Naive thymus-derived CD8-positive, alpha-beta T cell (primary cell): ENCODE data around the gene STX7. TPM values are rescaled to one million over a fixed set of nuclear protein-coding genes. Genes with fewer than 3 reads are reported as not detected.
A peak's percentile ranks its signal among the peaks of the same experiment; 100 is the strongest.
"Not testable (repeated sequence)": the region's sequence is repeated elsewhere in the genome, so short reads cannot be mapped to it uniquely, and the experiment has no call there.

Source experiments
- ATAC-seq, 2 donors: fragments of 150-1000 bp; cut with Tn5 transposase in 1 of 2; sonication (Bioruptor Pico), chemical (Tn5 transposase) in 1 of 2; 1 replicate in 1 of 2; 2 replicates in 1 of 2; pipeline ENCODE4 v1.10.0; 2021; ENCODE audit warnings: mild to moderate bottlenecking in 2 of 2, moderate library complexity in 2 of 2
- POLR2A ChIA-PET: fragments of 350-600 bp; sonication (Branson Sonifier 250); formaldehyde crosslinking; loops from one replicate; lab custom pipeline; 2021; ENCODE audit warnings: antibody characterized with exemption; lab: Charles Lee
- DNase-seq, 10 donors: peaks; one replicate each; pipeline versions ENCODE4 v3.0.0 to v3.0.0-alpha.2; 2020 to 2022
- H3K27ac Mint-ChIP-seq, 10 donors: one replicate each; pipeline ENCODE4 v1.8.0; 2020 to 2022; ENCODE audit warnings: mild to moderate bottlenecking in 10 of 10, mixed read lengths in 10 of 10, moderate library complexity in 4 of 10, inconsistent platforms in 1 of 10
- H3K27me3 Mint-ChIP-seq, 5 donors: one replicate each; pipeline ENCODE4 v1.8.0; 2021 to 2022; ENCODE audit warnings: mixed read lengths in 5 of 5
- H3K36me3 Mint-ChIP-seq, 3 donors: one replicate each; pipeline ENCODE4 v1.8.0; 2020 to 2022; ENCODE audit warnings: mixed read lengths in 3 of 3, mild to moderate bottlenecking in 2 of 3, inconsistent platforms in 1 of 3
- H3K4me1 Mint-ChIP-seq, 4 donors: one replicate each; pipeline ENCODE4 v1.8.0; 2021 to 2022; ENCODE audit warnings: mixed read lengths in 4 of 4
- H3K4me3 Mint-ChIP-seq, 10 donors: one replicate each; pipeline ENCODE4 v1.8.0; 2020 to 2022; ENCODE audit warnings: mild to moderate bottlenecking in 10 of 10, mixed read lengths in 10 of 10, moderate library complexity in 6 of 10, inconsistent platforms in 1 of 10
- H3K9me3 Mint-ChIP-seq, 9 donors: one replicate each; pipeline ENCODE4 v1.8.0; 2020 to 2022; ENCODE audit warnings: mixed read lengths in 9 of 9, mild to moderate bottlenecking in 3 of 9, inconsistent platforms in 1 of 9, moderate library complexity in 1 of 9
- polyA plus RNA-seq, 3 donors: library from polyadenylated mRNA; unstranded; fragments of 300-500 nt; fragmentation: Illumina TruSeq; gene quantifications; one replicate each; pipeline ENCODE4 v1.2.3, GENCODE V29; 2021
- total RNA-seq, 8 experiments: library from RNA in 2 of 8; stranded (reverse) in 2 of 8; gene quantifications; one replicate each; pipeline ENCODE4 v1.2.3 and lab custom pipeline; 2021 to 2026

The STX7 gene
- total RNA-seq: 10 to 100 TPM; 28.0 to 29.2 TPM
- 1 to 10 TPM; 2.9 to 9.6 (median 6.5) TPM for polyA plus RNA-seq
- total RNA-seq (lab: John Stamatoyannopoulos, UW): 12.1 to 53.1 (median 18.1) reads per million in 6 experiments

DNA sequence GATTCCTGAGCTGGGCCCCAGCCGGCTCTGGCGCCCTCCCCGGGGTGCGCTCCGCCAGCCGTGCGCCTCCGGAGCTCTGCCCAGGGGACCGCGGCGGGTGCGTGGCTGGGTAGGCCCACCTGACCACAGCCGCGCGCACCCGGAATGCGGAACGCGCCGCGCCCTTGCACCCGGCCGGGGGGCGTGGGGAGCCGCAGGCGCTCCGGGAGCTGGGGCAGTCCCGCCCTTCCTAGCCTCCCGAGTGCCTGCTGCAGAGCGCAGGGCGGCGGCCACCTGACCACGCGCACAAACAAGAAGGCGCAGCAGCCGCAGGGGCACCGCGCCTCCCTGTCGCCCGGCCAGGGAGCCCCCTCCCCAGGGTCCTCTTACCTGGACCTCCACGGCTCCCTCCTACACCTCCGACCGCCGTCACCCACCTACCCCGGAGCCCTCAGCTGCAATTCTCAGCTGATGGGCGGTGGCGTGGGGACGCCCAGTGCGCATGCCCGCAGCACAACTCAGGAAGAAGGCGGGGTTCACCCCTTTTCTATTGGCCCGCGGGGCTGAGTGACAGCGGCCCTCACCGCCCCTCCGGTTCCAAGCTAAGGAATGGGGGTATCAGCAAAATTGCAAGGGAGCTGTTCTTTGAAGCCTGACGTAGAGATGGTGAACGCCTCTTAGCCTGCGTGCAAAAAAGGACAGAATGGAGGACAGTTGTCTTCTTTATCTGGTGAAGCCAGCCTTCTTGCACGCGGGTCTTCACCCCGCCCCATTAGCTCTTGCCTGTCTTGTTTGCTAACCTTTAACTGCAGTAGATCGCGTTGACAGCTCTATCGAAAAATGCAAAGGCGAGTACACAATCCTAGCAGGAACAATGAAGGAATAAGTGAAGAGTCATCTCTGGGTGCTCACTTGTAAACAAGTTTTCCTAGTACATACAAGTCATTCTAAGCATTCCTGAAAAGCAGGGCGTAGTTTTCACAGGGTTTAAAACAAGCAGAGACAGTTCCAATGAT, at the start of gene STX7:
Gene STX7 (minus strand): TSS at position 479 of the 995 bp plus-strand sequence. CDS start 9,586 bp downstream, outside the sequence.
- H3K4me3 Mint-ChIP-seq: peak within 1 kb of the TSS; percentile 93 to 99 (median 98)

DNA sequence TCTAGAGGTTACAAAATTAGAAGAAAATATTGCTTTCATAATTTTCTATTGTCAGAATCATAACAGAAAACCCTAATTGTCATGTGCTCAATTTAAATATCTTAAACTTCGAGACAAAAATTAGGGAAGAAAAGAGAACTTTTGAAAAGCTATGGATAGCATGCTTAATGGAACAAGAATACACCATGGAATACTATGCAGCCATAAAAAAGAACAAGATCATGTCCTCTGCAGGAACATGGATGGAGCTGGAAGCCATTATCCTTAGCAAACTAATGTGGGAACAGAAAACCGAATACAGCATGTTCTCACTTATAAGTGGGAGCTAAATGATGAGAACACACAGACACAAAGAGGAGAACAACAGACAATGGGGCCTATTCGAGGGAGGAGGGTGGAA, 47.2 kb upstream of the STX7 start:
- DNase-seq, ATAC-seq, POLR2A ChIA-PET, H3K36me3 Mint-ChIP-seq, H3K4me1 Mint-ChIP-seq, H3K9me3 Mint-ChIP-seq, H3K4me3 Mint-ChIP-seq, H3K27ac Mint-ChIP-seq: not testable (repeated sequence)
- peaks cover 14 to 37% (median 20%) of the 10 kb centered on the region in 5 donors for H3K27me3 Mint-ChIP-seq

More for the DNA sequence above, at the start of gene STX7:
- peak within 1 kb of the TSS; percentile 82 to 96 (median 94) for H3K27ac Mint-ChIP-seq
- H3K36me3 Mint-ChIP-seq: no peaks in the 10 kb centered on the region
- H3K27me3 Mint-ChIP-seq: peaks cover 0 to 3% (median 1%) of the 10 kb centered on the region in 5 donors
- POLR2A ChIA-PET: interaction anchor here (1.1 to 1.7 kb wide), 7 partner anchors 11 to 301 kb away, joined by 3 to 35 read pairs (median 4); partner anchors contain the start of genes RPS12 and SLC18B1
- peaks cover 8 to 49% (median 38%) of the 10 kb centered on the region in 4 donors for H3K4me1 Mint-ChIP-seq
- no peaks in the 10 kb centered on the region for H3K9me3 Mint-ChIP-seq
- peak; percentile 92 to 94 for ATAC-seq
- DNase-seq: peak; percentile 79 to 92 (median 84)

DNA sequence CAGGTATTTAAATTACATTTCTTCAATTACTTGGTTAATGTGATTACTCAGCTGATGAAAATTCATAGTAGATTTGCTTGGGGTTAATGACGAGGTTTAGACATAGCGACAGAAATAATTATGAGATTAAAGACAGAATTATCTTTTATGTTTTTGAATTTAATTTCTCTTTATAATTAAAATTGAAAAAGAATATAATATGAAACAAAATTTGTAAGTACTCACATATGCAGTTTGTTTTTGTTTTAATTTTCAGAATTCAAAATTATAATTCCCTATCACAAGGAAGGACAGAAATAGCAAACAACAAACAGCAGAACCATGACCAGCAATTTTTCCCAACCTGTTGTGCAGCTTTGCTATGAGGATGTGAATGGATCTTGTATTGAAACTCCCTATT, 39.5 kb upstream of the STX7 start, which contains the start of gene TAAR8:
Gene TAAR8 (plus strand): TSS at position 301 of the 400 bp plus-strand sequence. CDS start 21 bp downstream, at position 322.
- POLR2A ChIA-PET: no interaction called here
- no peak within 1 kb of the TSS for H3K27ac Mint-ChIP-seq

DNA sequence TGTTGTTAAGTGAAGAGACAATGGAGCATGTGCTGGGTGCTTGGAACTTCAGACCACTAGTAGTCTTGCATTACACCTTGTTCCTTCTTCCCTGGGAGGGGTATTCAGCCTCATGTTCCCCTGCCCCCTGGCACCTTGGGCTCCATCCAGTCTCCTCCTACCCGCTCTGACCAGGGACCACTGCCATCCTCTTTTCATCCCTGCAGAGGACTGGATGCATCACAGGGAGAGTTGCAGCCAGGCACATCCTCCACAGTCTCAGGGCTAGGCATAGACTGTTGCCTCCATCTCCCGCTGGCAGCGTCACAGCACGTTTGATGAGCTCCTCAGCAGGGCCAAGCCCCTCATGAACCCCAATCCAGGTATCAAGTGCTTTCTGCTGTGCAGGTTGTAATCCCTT, 38.3 kb upstream of the STX7 start:
- POLR2A ChIA-PET: no interaction called here
- Mint-ChIP-seq H3K27ac (no peak overlapping the region), H3K4me3 (no peak overlapping the region), H3K27me3 (peaks cover 4 to 28% (median 18%) of the 10 kb centered on the region in 5 donors), H3K9me3 (no peaks in the 10 kb centered on the region), H3K4me1 (no peaks in the 10 kb centered on the region), H3K36me3 (no peaks in the 10 kb centered on the region)
- ATAC-seq (no peak), DNase-seq (no peak)

More for the DNA sequence above, 39.5 kb upstream of the STX7 start, which contains the start of gene TAAR8:
- ATAC-seq: no peak
- Mint-ChIP-seq H3K4me3 (no peak within 1 kb of the TSS), H3K36me3 (no peaks in the 10 kb centered on the region), H3K27me3 (peaks cover 4 to 37% (median 26%) of the 10 kb centered on the region in 5 donors), H3K4me1 (no peaks in the 10 kb centered on the region), H3K9me3 (no peaks in the 10 kb centered on the region)
- DNase-seq: no peak

- Mint-ChIP-seq H3K36me3 (no peaks in the 10 kb centered on the region), H3K4me3 (no peak overlapping the region), H3K27me3 (peaks cover 4 to 24% (median 18%) of the 10 kb centered on the region in 5 donors), H3K4me1 (no peaks in the 10 kb centered on the region), H3K27ac (no peak overlapping the region), H3K9me3 (no peaks in the 10 kb centered on the region)
- no peak for ATAC-seq
- no peak for DNase-seq
- POLR2A ChIA-PET: no interaction called here
Measured at GRCh38 chr6:132548746-132549463, 36.0 kb upstream of the STX7 start.

- Mint-ChIP-seq H3K4me1 (no peaks in the 10 kb centered on the region), H3K4me3 (no peak overlapping the region), H3K27me3 (peaks cover 4 to 30% (median 21%) of the 10 kb centered on the region in 5 donors), H3K9me3 (no peaks in the 10 kb centered on the region), H3K27ac (no peak overlapping the region), H3K36me3 (no peaks in the 10 kb centered on the region)
- no peak for DNase-seq
- ATAC-seq: no peak
- POLR2A ChIA-PET: no interaction called here
Measured at GRCh38 chr6:132544826-132545225, 31.9 kb upstream of the STX7 start.

GRCh38 chr6:132537977-132538376, 25.1 kb upstream of the STX7 start, which contains the start of gene TAAR9:
TAAR9 (plus strand) TSS chr6:132538277; CDS start chr6:132538290, 13 bp downstream.
- no peak within 1 kb of the TSS for H3K4me3 Mint-ChIP-seq
- peaks cover 0 to 5% (median 0%) of the 10 kb centered on the region in 9 donors for H3K9me3 Mint-ChIP-seq
- H3K36me3 Mint-ChIP-seq: peaks cover 0 to 4% (median 0%) of the 10 kb centered on the region in 3 donors
- DNase-seq (no peak), ATAC-seq (no peak)
- peaks cover 7 to 43% (median 27%) of the 10 kb centered on the region in 5 donors for H3K27me3 Mint-ChIP-seq
- H3K27ac Mint-ChIP-seq: peak within 1 kb of the TSS in 1 of 10 donors; percentile 13
- POLR2A ChIA-PET: no interaction called here
- H3K4me1 Mint-ChIP-seq: no peaks in the 10 kb centered on the region

- POLR2A ChIA-PET: no interaction called here
- DNase-seq (no peak), ATAC-seq (no peak)
- Mint-ChIP-seq H3K4me3 (no peak overlapping the region), H3K4me1 (no peaks in the 10 kb centered on the region), H3K27ac (peak overlapping the region in 1 of 10 donors; percentile 13), H3K36me3 (peaks cover 0 to 4% (median 0%) of the 10 kb centered on the region in 3 donors), H3K27me3 (peaks cover 7 to 38% (median 27%) of the 10 kb centered on the region in 5 donors), H3K9me3 (peaks cover 0 to 5% (median 0%) of the 10 kb centered on the region in 9 donors)
Measured at GRCh38 chr6:132537145-132537544, 24.2 kb upstream of the STX7 start.

DNA sequence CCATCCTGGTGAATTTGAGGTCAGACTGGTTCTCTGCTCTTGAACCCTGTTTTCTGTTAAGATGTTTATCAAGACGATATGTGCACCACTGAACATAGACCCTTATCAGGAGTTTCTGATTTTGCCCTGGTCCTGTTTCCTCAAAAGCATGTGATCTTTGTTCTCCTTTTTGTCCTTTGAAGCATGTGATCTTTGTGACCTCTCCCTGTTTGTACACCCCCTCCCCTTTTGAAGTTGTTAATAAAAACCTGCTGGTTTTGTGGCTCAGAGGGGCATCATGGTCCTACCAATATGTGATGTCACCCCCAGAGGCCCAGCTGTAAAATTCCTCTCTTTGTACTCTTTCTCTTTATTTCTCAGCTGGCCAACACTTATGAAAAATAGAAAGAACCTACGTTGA, 21.6 kb upstream of the STX7 start:
- ATAC-seq, H3K4me3 Mint-ChIP-seq, DNase-seq, H3K9me3 Mint-ChIP-seq, H3K27ac Mint-ChIP-seq, H3K4me1 Mint-ChIP-seq, POLR2A ChIA-PET, H3K36me3 Mint-ChIP-seq: not testable (repeated sequence)
- H3K27me3 Mint-ChIP-seq: peaks cover 10 to 29% (median 19%) of the 10 kb centered on the region in 5 donors

DNA sequence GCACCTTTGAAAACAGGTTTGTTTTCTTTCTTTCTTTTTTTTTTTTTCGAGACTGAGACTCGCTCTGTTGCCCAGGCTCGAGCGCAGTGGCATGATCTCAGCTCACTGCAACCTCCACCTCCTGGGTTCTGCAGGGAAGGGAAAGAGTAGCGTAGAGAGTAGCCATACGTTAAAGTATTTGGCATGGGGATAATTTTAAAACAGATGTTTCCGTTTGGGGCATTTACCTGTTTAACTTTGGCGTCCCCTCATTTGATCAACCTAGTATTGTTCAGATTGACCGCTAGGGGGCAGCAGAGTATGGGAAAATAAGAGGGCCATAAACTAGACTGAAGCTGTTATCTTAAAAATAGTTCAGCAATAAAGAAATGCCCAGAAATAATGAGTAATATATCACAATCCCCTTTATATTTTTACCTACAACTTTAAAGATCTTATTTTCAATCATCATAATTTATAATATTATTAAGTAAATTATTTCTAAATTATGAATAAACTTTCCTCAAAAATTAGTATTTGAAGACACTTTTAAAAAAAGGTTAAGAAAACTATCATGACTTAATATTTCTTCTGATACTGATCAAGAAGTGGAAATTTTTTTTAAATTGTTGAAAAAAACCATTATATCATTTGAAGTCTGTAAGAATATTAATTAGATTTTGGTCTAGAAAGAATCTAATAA, 17.5 kb upstream of the STX7 start:
- peak; percentile 35 to 81 (median 66) for DNase-seq
- peak; percentile 73 to 81 for ATAC-seq
- POLR2A ChIA-PET: interaction anchor here (1.0 kb wide), 1 partner anchor 284 kb away, joined by 5 read pairs; the partner anchor contains the start of gene RPS12
- Mint-ChIP-seq H3K4me1 (peaks cover 0 to 3% (median 0%) of the 10 kb centered on the region in 4 donors), H3K36me3 (peaks cover 0 to 4% (median 0%) of the 10 kb centered on the region in 3 donors), H3K9me3 (peaks cover 0 to 5% (median 0%) of the 10 kb centered on the region in 9 donors), H3K27ac (no peak overlapping the region), H3K27me3 (peaks cover 10 to 14% (median 11%) of the 10 kb centered on the region in 5 donors), H3K4me3 (peak overlapping the region in 5 of 10 donors; percentile 4 to 60 (median 29))

- Mint-ChIP-seq H3K27ac (no peak overlapping the region), H3K9me3 (no peaks in the 10 kb centered on the region), H3K4me3 (no peak overlapping the region), H3K36me3 (no peaks in the 10 kb centered on the region), H3K4me1 (peaks cover 0 to 3% (median 0%) of the 10 kb centered on the region in 4 donors), H3K27me3 (peaks cover 15 to 33% (median 26%) of the 10 kb centered on the region in 5 donors)
- ATAC-seq (no peak), DNase-seq (no peak)
- POLR2A ChIA-PET: no interaction called here
Measured at GRCh38 chr6:132527791-132528190, 14.9 kb upstream of the STX7 start.
